HG03097 (cell line): ENCODE data around the gene TIMP3.

ENCODE experiments used
- ATAC-seq: cut with Tn5 transposase; IDR thresholded peaks from one replicate; pipeline ENCODE4 v1.9.1; 2021; ENCODE audit not compliant: unreplicated experiment, low FRiP score

TIMP3 gene

GRCh38 chr22:32805361-32805881, 3.9 kb downstream of the TIMP3 start:
- no peak for ATAC-seq

- ATAC-seq, result no peak
Observed at GRCh38 chr22:32806296-32806695, 4.8 kb downstream of the TIMP3 start.

- ATAC-seq, result no peak
Observed at GRCh38 chr22:32808038-32808445, 6.5 kb downstream of the TIMP3 start.

- no peak for ATAC-seq
Observed at GRCh38 chr22:32809786-32810554, 8.5 kb downstream of the TIMP3 start.

GRCh38 chr22:32810555-32811133, 9.1 kb downstream of the TIMP3 start:
- no peak for ATAC-seq

GRCh38 chr22:32811788-32812545, 10.5 kb downstream of the TIMP3 start:
- ATAC-seq, result no peak

GRCh38 chr22:32814285-32814860, 12.9 kb downstream of the TIMP3 start:
- ATAC-seq, result no peak

GRCh38 chr22:32815059-32815458, 13.6 kb downstream of the TIMP3 start:
- no peak for ATAC-seq

GRCh38 chr22:32815943-32816342, 14.4 kb downstream of the TIMP3 start:
- ATAC-seq, result no peak

GRCh38 chr22:32817137-32817730, 15.7 kb downstream of the TIMP3 start:
- ATAC-seq, result no peak

- ATAC-seq, result no peak
Observed at GRCh38 chr22:32818446-32819115, 17.1 kb downstream of the TIMP3 start.

- ATAC-seq, result no peak
Observed at GRCh38 chr22:32819120-32819519, 17.6 kb downstream of the TIMP3 start.

GRCh38 chr22:32820131-32821119, 18.9 kb downstream of the TIMP3 start:
- ATAC-seq, result no peak

GRCh38 chr22:32822179-32822877, 20.8 kb downstream of the TIMP3 start:
- no peak for ATAC-seq

- ATAC-seq, result no peak
Observed at GRCh38 chr22:32823024-32823730, 21.7 kb downstream of the TIMP3 start.

- no peak for ATAC-seq
Observed at GRCh38 chr22:32824531-32825312, 23.2 kb downstream of the TIMP3 start.

GRCh38 chr22:32826537-32826936, 25.0 kb downstream of the TIMP3 start:
- no peak for ATAC-seq
